GM12891 (cell line): ENCODE measurements around the gene RNF220.
"Not testable (repeated sequence)": the region's sequence is repeated elsewhere in the genome, so short reads cannot be mapped to it uniquely, and the experiment has no call there.

Experiments used
- PAX5 ChIP-seq: IDR thresholded peaks from 2 replicates; pipeline ENCODE4 v1.6.1; 2011; ENCODE audit warnings: low read length, moderate library complexity, mild to moderate bottlenecking; ENCODE audit not compliant: insufficient read depth, severe bottlenecking
- POLR2A ChIP-seq: IDR thresholded peaks from 2 replicates; pipeline ENCODE4 v1.6.1; 2011; ENCODE audit warnings: low read depth, low read length, control low read depth
- POLR2AphosphoS5 ChIP-seq: IDR thresholded peaks from 2 replicates; pipeline ENCODE4 v1.6.1; 2011; ENCODE audit warnings: low read depth, low read length, control low read depth
- POU2F2 ChIP-seq: IDR thresholded peaks from 2 replicates; pipeline ENCODE4 v1.6.1; 2011; ENCODE audit warnings: low read depth, mild to moderate bottlenecking, control low read depth, low read length, moderate library complexity
- SPI1 ChIP-seq: IDR thresholded peaks from 2 replicates; pipeline ENCODE4 v1.6.1; 2011; ENCODE audit warnings: low read depth, low read length, control low read depth
- TAF1 ChIP-seq: IDR thresholded peaks from 2 replicates; pipeline ENCODE4 v1.6.1; 2011; ENCODE audit warnings: low read depth, low read length, control low read depth

DNA sequence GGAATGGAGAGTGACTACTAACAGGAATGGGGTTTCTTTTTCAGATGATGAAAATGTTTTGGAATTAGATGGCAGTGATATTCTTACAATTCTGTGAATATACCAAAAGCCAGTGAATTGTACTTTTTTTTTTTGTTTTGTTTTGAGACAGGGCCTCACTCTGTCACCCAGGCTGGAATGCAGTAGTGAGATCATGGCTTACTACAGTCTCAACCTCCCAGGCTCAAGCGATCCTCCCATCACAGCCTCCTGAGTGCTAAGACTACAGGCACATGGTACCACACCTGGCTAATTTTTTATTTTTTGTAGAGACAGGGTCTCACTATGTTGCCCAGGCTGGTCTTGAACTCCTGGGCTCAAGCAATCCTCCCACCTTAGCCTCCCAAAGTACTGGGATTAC, 261.7 kb downstream of the RNF220 start:
- not testable (repeated sequence) for TF ChIP-seq POLR2AphosphoS5, POLR2A, TAF1, PAX5, SPI1, POU2F2
